ENCODE results near the gene PRDM16. TPM values are rescaled to one million over a fixed set of nuclear protein-coding genes. Genes with fewer than 3 reads are reported as not detected.

The PRDM16 gene
- total and polyA plus RNA-seq, 2 of the 4 experiments (the other 2 are of a cell fraction) = 0.02 TPM; not detected in 1

DNA sequence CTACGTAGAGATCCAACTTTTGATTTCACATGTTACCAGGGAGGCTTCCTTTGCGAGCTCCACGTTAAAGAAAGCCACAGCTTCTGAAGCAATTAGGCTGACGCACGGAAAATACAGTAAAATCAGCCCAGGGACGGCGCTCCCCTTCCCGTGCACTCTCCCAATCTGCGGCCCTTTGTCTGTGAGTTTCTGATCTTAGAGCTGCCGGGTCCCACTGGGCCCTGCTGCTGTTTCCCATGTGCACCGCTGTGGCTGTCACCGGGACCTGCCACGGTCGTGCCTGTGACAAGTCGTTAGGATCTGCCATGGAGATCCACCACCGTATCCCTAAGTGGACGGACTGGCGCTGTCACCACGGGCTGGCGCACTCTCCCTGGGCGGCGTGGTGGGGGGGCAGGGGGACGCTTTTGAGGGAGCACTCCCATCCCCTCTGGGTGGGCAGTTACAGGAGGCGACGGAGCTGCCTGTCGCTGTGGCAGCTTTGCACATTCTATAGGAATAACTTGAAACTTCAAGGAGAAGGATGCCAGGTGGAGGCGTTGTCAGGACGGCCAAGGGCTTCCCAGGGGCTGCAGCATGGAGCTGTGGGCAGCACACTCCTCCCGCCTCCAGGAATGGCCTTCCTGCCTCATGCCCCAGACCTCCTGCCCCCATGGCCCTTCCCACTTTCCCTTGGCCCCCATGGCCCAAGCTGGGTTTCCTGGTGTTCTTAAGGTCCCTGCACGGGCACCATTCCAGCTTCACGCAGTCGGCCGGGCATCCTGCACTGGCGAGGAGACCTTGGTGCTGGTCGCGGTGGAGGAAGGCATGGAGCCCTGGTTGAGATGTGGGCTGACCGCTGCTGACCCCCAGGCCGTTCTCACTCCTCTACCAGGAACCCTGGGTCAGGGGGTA, 85.1 kb downstream of the PRDM16 start:
- Histone ChIP-seq H3K9me3 (ENCODE audit: control insufficient read depth, insufficient read depth, low read length) (peaks cover 8% of the 10 kb centered on the region; the same call in 1 of the 2 replicates), H2AK5ac (ENCODE audit: low read depth, low read length) (no peak overlapping the region), H3K4ac (ENCODE audit: low read depth, low read length) (no peak overlapping the region), H3K14ac (replicated peaks; ENCODE audit: low read depth, low read length) (no peak overlapping the region), H3K79me1 (ENCODE audit: low read depth in 1 of 2, low read length in 2 of 2) (no peaks in the 10 kb centered on the region), H3K4me2 (ENCODE audit: low read depth, low read length) (no peak overlapping the region), H3K9ac (ENCODE audit: low read depth, low read length) (no peak overlapping the region), H2BK15ac (ENCODE audit: low read depth, low read length) (no peak overlapping the region), H3K36me3 (ENCODE audit: control insufficient read depth, insufficient read depth, low read length) (no peaks in the 10 kb centered on the region), H3K18ac (ENCODE audit: low read depth, low read length) (no peak overlapping the region), H4K5ac (ENCODE audit: low read depth, low read length) (no peak overlapping the region), H2BK20ac (ENCODE audit: low read depth, low read length) (no peak overlapping the region), H3K56ac (ENCODE audit: extremely low read depth, insufficient read depth, low read length) (no peak overlapping the region), H4K20me1 (ENCODE audit: insufficient read depth, low read length) (no peaks in the 10 kb centered on the region), H3K27ac (ENCODE audit: insufficient read depth, low read length) (no peak overlapping the region), H4K8ac (ENCODE audit: low read depth in 2 of 2, low read length in 2 of 2) (no peak overlapping the region), H2AK9ac (replicated peaks; ENCODE audit: low read depth, low read length, poor library complexity) (no peak overlapping the region), H2AFZ (replicated peaks; ENCODE audit: low read length, poor library complexity) (no peak overlapping the region), H3K27me3 (ENCODE audit: control insufficient read depth, insufficient read depth, low read length) (no peaks in the 10 kb centered on the region), H3K4me3 (ENCODE audit: insufficient read depth, low read depth, low read length) (no peak overlapping the region), H3K9me1 (ENCODE audit: insufficient read depth, low read length) (no peaks in the 10 kb centered on the region), H3K4me1 (ENCODE audit: control insufficient read depth, insufficient read depth, low read length) (no peaks in the 10 kb centered on the region), H3K23ac (ENCODE audit: low read depth, low read length) (no peak overlapping the region), H2BK5ac (ENCODE audit: low read depth, low read length, poor library complexity, severe bottlenecking) (no peak overlapping the region), H2BK120ac (ENCODE audit: low read depth, low read length) (no peak overlapping the region), H4K91ac (ENCODE audit: insufficient read depth, low read depth, low read length) (no peak overlapping the region)
- WGBS, 2 experiments (ENCODE audit: extremely low coverage in 2 of 2, insufficient read length in 1 of 2) = 80% methylated on average over 15 of the region's 38 CpGs; no CpG with 5 or more reads in 1 of the 2 experiments
- POLR2A ChIA-PET (ENCODE audit: unreplicated experiment) = no interaction called here
- no TSS peak for BruUV-seq (replicated peaks)
- no peak for TF ChIP-seq CEBPB (IDR thresholded peaks at IDR 0.05; ENCODE audit: low read depth, low read length)
- no peak for TF ChIP-seq SMC3 (IDR thresholded peaks at IDR 0.05; ENCODE audit: low read depth, low read length)
- no peak for TF ChIP-seq BHLHE40 (IDR thresholded peaks at IDR 0.05; ENCODE audit: low read depth, low read length)
- no peak for TF ChIP-seq POLR2A (IDR thresholded peaks at IDR 0.05; ENCODE audit: low read depth, low read length)
- TF ChIP-seq MAZ (IDR thresholded peaks at IDR 0.05; ENCODE audit: borderline replicate concordance, low read depth, low read length) = no peak
- DNase-seq (no peak), ATAC-seq (ENCODE audit: low read depth) (no peak)
- dilution Hi-C loops (cut with HindIII; ENCODE audit: low sequenced_read_pairs, unreplicated experiment) = no loop called here
- CTCF ChIA-PET = no interaction called here
- in situ Hi-C loops (cut with MboI; ENCODE audit: low sequenced_read_pairs) = no loop called here
- intact Hi-C loops (cut with micrococcal nuclease) = no loop called here
